Adipocyte (in vitro differentiated cells): Measurements from ENCODE around the gene NENF.

Experiments used
- DNase-seq: peaks from one replicate; pipeline ENCODE4 v3.0.0-alpha.2; 2015; ENCODE audit warnings: low read depth
- H3K27me3 ChIP-seq: replicated peaks from 2 replicates; pipeline ENCODE4 v1.7.0; 2013; ENCODE audit warnings: mild to moderate bottlenecking, low read length, moderate library complexity; ENCODE audit not compliant: control insufficient read depth, insufficient read depth
- H3K36me3 ChIP-seq: 2 replicates; pipeline ENCODE4 v1.7.0; 2013; ENCODE audit warnings: low read length, mild to moderate bottlenecking, moderate library complexity; ENCODE audit not compliant: control insufficient read depth, insufficient read depth, severe bottlenecking
- H3K4me1 ChIP-seq: 2 replicates; pipeline ENCODE4 v1.7.0; 2013; ENCODE audit warnings: mild to moderate bottlenecking, low read length, moderate library complexity; ENCODE audit not compliant: control insufficient read depth, insufficient read depth
- H3K4me3 ChIP-seq: 2 replicates; pipeline ENCODE4 v1.7.0; 2013; ENCODE audit warnings: mild to moderate bottlenecking, low read length, moderate library complexity
- H3K9ac ChIP-seq: 2 replicates; pipeline ENCODE4 v1.7.0; 2013; ENCODE audit warnings: mild to moderate bottlenecking, low read length, moderate library complexity
- H3K9me3 ChIP-seq: 2 replicates; pipeline ENCODE4 v1.7.0; 2013; ENCODE audit warnings: mild to moderate bottlenecking, low read length, moderate library complexity; ENCODE audit not compliant: control insufficient read depth

The NENF gene

GRCh38 chr1:212412374-212412773 is 20.3 kb upstream of the NENF start:
- H3K36me3 ChIP-seq = peaks cover 13% of the 10 kb centered on the region
- no peaks in the 10 kb centered on the region for H3K9me3 ChIP-seq
- H3K27me3 ChIP-seq = no peaks in the 10 kb centered on the region
- no peak overlapping the region for H3K9ac ChIP-seq
- no peaks in the 10 kb centered on the region for H3K4me1 ChIP-seq
- H3K4me3 ChIP-seq = no peak overlapping the region
- no peak for DNase-seq

GRCh38 chr1:212413902-212414327 is 18.8 kb upstream of the NENF start:
- H3K4me3 ChIP-seq = peak overlapping the region; percentile 84
- no peak for DNase-seq
- peaks cover 2% of the 10 kb centered on the region for H3K27me3 ChIP-seq
- H3K4me1 ChIP-seq = no peaks in the 10 kb centered on the region
- peaks cover 13% of the 10 kb centered on the region for H3K36me3 ChIP-seq
- no peaks in the 10 kb centered on the region for H3K9me3 ChIP-seq
- H3K9ac ChIP-seq = peak overlapping the region; percentile 57

- Histone ChIP-seq H3K9me3 (no peaks in the 10 kb centered on the region), H3K9ac (peak within 1 kb of the TSS; percentile 57), H3K36me3 (peaks cover 8% of the 10 kb centered on the region), H3K27me3 (peaks cover 2% of the 10 kb centered on the region), H3K4me3 (peak within 1 kb of the TSS; percentile 84), H3K4me1 (no peaks in the 10 kb centered on the region)
- peak; percentile 93 for DNase-seq
Observed at GRCh38 chr1:212414328-212415106, 18.2 kb upstream of the NENF start, which contains the start of gene PACC1. PACC1 (minus strand) TSS chr1:212414886; CDS start chr1:212414757, 129 bp downstream.

- Histone ChIP-seq H3K9ac (peak overlapping the region; percentile 57), H3K4me1 (no peaks in the 10 kb centered on the region), H3K36me3 (peaks cover 1% of the 10 kb centered on the region), H3K4me3 (peak overlapping the region; percentile 84), H3K9me3 (no peaks in the 10 kb centered on the region), H3K27me3 (peaks cover 2% of the 10 kb centered on the region)
- DNase-seq = no peak
Observed at GRCh38 chr1:212415107-212415841, 17.4 kb upstream of the NENF start.

- no peaks in the 10 kb centered on the region for H3K9me3 ChIP-seq
- no peak for DNase-seq
Observed at GRCh38 chr1:212421165-212421564, 11.6 kb upstream of the NENF start.

GRCh38 chr1:212423879-212424278 is 8.8 kb upstream of the NENF start:
- H3K9ac ChIP-seq = no peak overlapping the region
- H3K27me3 ChIP-seq = peaks cover 11% of the 10 kb centered on the region
- no peaks in the 10 kb centered on the region for H3K36me3 ChIP-seq
- DNase-seq = no peak
- H3K4me3 ChIP-seq = no peak overlapping the region
- no peaks in the 10 kb centered on the region for H3K9me3 ChIP-seq
- H3K4me1 ChIP-seq = no peaks in the 10 kb centered on the region

More at GRCh38 chr1:212421165-212421564, 11.6 kb upstream of the NENF start:
- H3K4me1 ChIP-seq = no peaks in the 10 kb centered on the region
- no peak overlapping the region for H3K4me3 ChIP-seq
- no peak overlapping the region for H3K9ac ChIP-seq
- no peaks in the 10 kb centered on the region for H3K36me3 ChIP-seq
- peaks cover 13% of the 10 kb centered on the region for H3K27me3 ChIP-seq

GRCh38 chr1:212428496-212428895 is 4.2 kb upstream of the NENF start:
- DNase-seq = peak; percentile 50
- no peak overlapping the region for H3K4me3 ChIP-seq
- no peak overlapping the region for H3K9ac ChIP-seq
- no peaks in the 10 kb centered on the region for H3K36me3 ChIP-seq
- H3K9me3 ChIP-seq = no peaks in the 10 kb centered on the region
- peaks cover 8% of the 10 kb centered on the region for H3K27me3 ChIP-seq
- H3K4me1 ChIP-seq = peaks cover 5% of the 10 kb centered on the region

GRCh38 chr1:212430416-212430815 is 2.3 kb upstream of the NENF start:
- Histone ChIP-seq H3K9me3 (no peaks in the 10 kb centered on the region), H3K4me3 (no peak overlapping the region), H3K9ac (no peak overlapping the region), H3K36me3 (no peaks in the 10 kb centered on the region), H3K27me3 (no peaks in the 10 kb centered on the region), H3K4me1 (peaks cover 14% of the 10 kb centered on the region)
- peak; percentile 56 for DNase-seq

- peaks cover 14% of the 10 kb centered on the region for H3K4me1 ChIP-seq
- H3K4me3 ChIP-seq = no peak overlapping the region
- DNase-seq = no peak
- H3K9me3 ChIP-seq = no peaks in the 10 kb centered on the region
- no peak overlapping the region for H3K9ac ChIP-seq
- no peaks in the 10 kb centered on the region for H3K27me3 ChIP-seq
- H3K36me3 ChIP-seq = no peaks in the 10 kb centered on the region
Observed at GRCh38 chr1:212430955-212431394, 1.7 kb upstream of the NENF start.

GRCh38 chr1:212431644-212432043 is 1.1 kb upstream of the NENF start:
- H3K9me3 ChIP-seq = no peaks in the 10 kb centered on the region
- DNase-seq = no peak
- H3K4me1 ChIP-seq = peaks cover 14% of the 10 kb centered on the region
- no peak overlapping the region for H3K4me3 ChIP-seq
- no peaks in the 10 kb centered on the region for H3K27me3 ChIP-seq
- no peak overlapping the region for H3K9ac ChIP-seq
- H3K36me3 ChIP-seq = no peaks in the 10 kb centered on the region

- peak overlapping the region; percentile 85 for H3K4me3 ChIP-seq
- H3K9ac ChIP-seq = peak overlapping the region; percentile 87
- H3K4me1 ChIP-seq = peaks cover 14% of the 10 kb centered on the region
- H3K9me3 ChIP-seq = no peaks in the 10 kb centered on the region
- H3K27me3 ChIP-seq = no peaks in the 10 kb centered on the region
- DNase-seq = no peak
- no peaks in the 10 kb centered on the region for H3K36me3 ChIP-seq
Observed at GRCh38 chr1:212432272-212432660, 454 bp upstream of the NENF start.
